ENCODE measurements around the gene MKRN1. TPM values are rescaled to one million over a fixed set of nuclear protein-coding genes. Genes with fewer than 3 reads are reported as not detected.
"Not testable (repeated sequence)": the region's sequence is repeated elsewhere in the genome, so short reads cannot be mapped to it uniquely, and the experiment has no call there.

The MKRN1 gene
- total RNA-seq, 1 donor from 2014 or later, result 38.8 TPM

DNA sequence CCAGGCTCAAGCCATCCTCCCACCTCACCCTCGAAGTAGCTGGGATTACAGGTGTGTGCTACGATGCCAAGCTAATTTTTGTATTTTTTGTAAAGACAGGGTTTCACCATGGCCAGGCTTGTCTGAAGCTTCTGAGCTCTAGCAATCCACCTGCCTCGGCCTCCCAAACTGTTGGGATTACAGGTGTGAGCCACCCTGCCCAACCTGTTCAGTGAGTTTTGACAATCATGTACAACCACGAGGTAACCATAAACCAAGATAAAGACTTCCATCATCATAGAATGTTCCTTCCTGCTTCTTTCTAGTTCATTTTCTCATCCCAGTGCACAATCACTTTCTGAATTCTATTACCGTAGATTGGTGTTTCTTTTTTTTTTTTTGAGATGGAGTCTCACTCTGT, 30.5 kb upstream of the MKRN1 start:
- Histone ChIP-seq H3K4me3 (no peak overlapping the region), H3K27ac (no peak overlapping the region), H3K9me3 (no peaks in the 10 kb centered on the region), H3K36me3 (no peaks in the 10 kb centered on the region), H3K27me3 (no peaks in the 10 kb centered on the region), H3K4me1 (no peaks in the 10 kb centered on the region)
- no peak for DNase-seq (ENCODE audit: extremely low spot score in 2 of 2)
- intact Hi-C loops (cut with DNase I), result loop anchor here (2.0 kb wide), 1 partner anchor 31 kb away; the partner anchor contains the start of gene MKRN1
- no peak for TF ChIP-seq POLR2AphosphoS5 (IDR thresholded peaks at IDR 0.05; ENCODE audit: insufficient read depth in 1 of 2, low read depth in 1 of 2)
- TF ChIP-seq, protein P1, sequence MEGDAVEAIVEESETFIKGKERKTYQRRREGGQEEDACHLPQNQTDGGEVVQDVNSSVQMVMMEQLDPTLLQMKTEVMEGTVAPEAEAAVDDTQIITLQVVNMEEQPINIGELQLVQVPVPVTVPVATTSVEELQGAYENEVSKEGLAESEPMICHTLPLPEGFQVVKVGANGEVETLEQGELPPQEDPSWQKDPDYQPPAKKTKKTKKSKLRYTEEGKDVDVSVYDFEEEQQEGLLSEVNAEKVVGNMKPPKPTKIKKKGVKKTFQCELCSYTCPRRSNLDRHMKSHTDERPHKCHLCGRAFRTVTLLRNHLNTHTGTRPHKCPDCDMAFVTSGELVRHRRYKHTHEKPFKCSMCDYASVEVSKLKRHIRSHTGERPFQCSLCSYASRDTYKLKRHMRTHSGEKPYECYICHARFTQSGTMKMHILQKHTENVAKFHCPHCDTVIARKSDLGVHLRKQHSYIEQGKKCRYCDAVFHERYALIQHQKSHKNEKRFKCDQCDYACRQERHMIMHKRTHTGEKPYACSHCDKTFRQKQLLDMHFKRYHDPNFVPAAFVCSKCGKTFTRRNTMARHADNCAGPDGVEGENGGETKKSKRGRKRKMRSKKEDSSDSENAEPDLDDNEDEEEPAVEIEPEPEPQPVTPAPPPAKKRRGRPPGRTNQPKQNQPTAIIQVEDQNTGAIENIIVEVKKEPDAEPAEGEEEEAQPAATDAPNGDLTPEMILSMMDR (IDR thresholded peaks at IDR 0.05), result no peak
- TF ChIP-seq POLR2A (IDR thresholded peaks at IDR 0.05), result no peak

- H3K36me3 ChIP-seq; H3K27me3 ChIP-seq; H3K9me3 ChIP-seq; intact Hi-C loops (cut with DNase I); H3K4me1 ChIP-seq; H3K4me3 ChIP-seq; DNase-seq (ENCODE audit: extremely low spot score in 2 of 2): not testable (repeated sequence)
- peak overlapping the region; percentile 13 for H3K27ac ChIP-seq
These were observed 28.3 kb upstream of the MKRN1 start for GRCh38 chr7:140507556-140507955.

GRCh38 chr7:140506788-140507464, 27.6 kb upstream of the MKRN1 start:
- no peaks in the 10 kb centered on the region for H3K36me3 ChIP-seq
- DNase-seq (ENCODE audit: extremely low spot score in 2 of 2), result no peak
- intact Hi-C loops (cut with DNase I), result no loop called here
- no peaks in the 10 kb centered on the region for H3K27me3 ChIP-seq
- H3K4me1 ChIP-seq, result no peaks in the 10 kb centered on the region
- H3K9me3 ChIP-seq, result no peaks in the 10 kb centered on the region
- H3K27ac ChIP-seq, result peak overlapping the region; percentile 13
- no peak overlapping the region for H3K4me3 ChIP-seq
- no peak for TF ChIP-seq POLR2AphosphoS5 (IDR thresholded peaks at IDR 0.05; ENCODE audit: insufficient read depth in 1 of 2, low read depth in 1 of 2)
- TF ChIP-seq, protein P1 (IDR thresholded peaks at IDR 0.05), result no peak
- TF ChIP-seq POLR2A (IDR thresholded peaks at IDR 0.05), result no peak

DNA sequence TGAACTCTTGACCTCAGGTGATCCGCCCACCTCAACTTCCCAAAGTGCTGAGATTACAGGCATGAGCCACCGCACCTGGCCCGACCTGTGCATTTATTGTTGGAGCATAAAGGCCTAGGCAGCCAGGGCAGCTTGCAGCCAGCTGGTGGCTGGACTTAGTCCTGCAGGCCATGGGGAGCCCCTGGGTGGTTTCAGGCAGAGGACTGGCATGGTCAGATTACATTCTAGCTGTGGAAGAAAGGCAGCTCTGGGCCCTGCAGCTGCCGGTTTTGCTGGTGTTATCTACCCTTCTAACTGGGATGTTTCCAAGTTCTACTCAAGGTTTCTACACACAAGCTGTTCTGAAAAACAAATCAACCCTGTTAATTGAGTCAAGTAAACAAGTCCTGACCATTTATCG, 22.7 kb upstream of the MKRN1 start:
- Histone ChIP-seq H3K4me3 (no peak overlapping the region), H3K27ac (no peak overlapping the region), H3K36me3 (no peaks in the 10 kb centered on the region), H3K4me1 (no peaks in the 10 kb centered on the region), H3K9me3 (no peaks in the 10 kb centered on the region), H3K27me3 (no peaks in the 10 kb centered on the region)
- DNase-seq (ENCODE audit: extremely low spot score in 2 of 2), result no peak
- intact Hi-C loops (cut with DNase I), result no loop called here
- TF ChIP-seq, protein P1 (IDR thresholded peaks at IDR 0.05), result no peak
- TF ChIP-seq POLR2A (IDR thresholded peaks at IDR 0.05), result no peak
- no peak for TF ChIP-seq POLR2AphosphoS5 (IDR thresholded peaks at IDR 0.05; ENCODE audit: insufficient read depth in 1 of 2, low read depth in 1 of 2)

- H3K36me3 ChIP-seq; H3K4me1 ChIP-seq; DNase-seq (ENCODE audit: extremely low spot score in 2 of 2); H3K4me3 ChIP-seq; intact Hi-C loops (cut with DNase I); H3K9me3 ChIP-seq; H3K27me3 ChIP-seq; H3K27ac ChIP-seq: not testable (repeated sequence)
These were observed 18.5 kb upstream of the MKRN1 start for GRCh38 chr7:140497807-140498206.

GRCh38 chr7:140497241-140497769, 18.0 kb upstream of the MKRN1 start:
- H3K27ac ChIP-seq, result no peak overlapping the region
- intact Hi-C loops (cut with DNase I), result no loop called here
- H3K9me3 ChIP-seq, result no peaks in the 10 kb centered on the region
- H3K27me3 ChIP-seq, result no peaks in the 10 kb centered on the region
- H3K36me3 ChIP-seq, result no peaks in the 10 kb centered on the region
- no peaks in the 10 kb centered on the region for H3K4me1 ChIP-seq
- H3K4me3 ChIP-seq, result no peak overlapping the region
- TF ChIP-seq POLR2A (IDR thresholded peaks at IDR 0.05) (no peak), POLR2AphosphoS5 (IDR thresholded peaks at IDR 0.05; ENCODE audit: insufficient read depth in 1 of 2, low read depth in 1 of 2) (no peak)
- TF ChIP-seq, protein P1 (IDR thresholded peaks at IDR 0.05), result no peak
- no peak for DNase-seq (ENCODE audit: extremely low spot score in 2 of 2)
